ENCODE results near the gene RGS1.
A peak's percentile ranks its signal among the peaks of the same experiment; 100 is the strongest.
"Not testable (repeated sequence)": the region's sequence is repeated elsewhere in the genome, so short reads cannot be mapped to it uniquely, and the experiment has no call there.

The RGS1 gene

GRCh38 chr1:192575499-192576189 lies at the start of gene RGS1:
RGS1 (plus strand) TSS chr1:192575773; CDS start chr1:192575793, 20 bp downstream.
- DNase-seq, result peak; percentile 35

- no peak for DNase-seq
Observed at GRCh38 chr1:192527111-192527795, 48.3 kb upstream of the RGS1 start.

GRCh38 chr1:192527950-192528349 lies 47.6 kb upstream of the RGS1 start:
- no peak for DNase-seq

GRCh38 chr1:192529031-192529755 lies 46.4 kb upstream of the RGS1 start:
- no peak for DNase-seq

GRCh38 chr1:192529811-192530210 lies 45.8 kb upstream of the RGS1 start:
- DNase-seq, result no peak

GRCh38 chr1:192530254-192530653 lies 45.3 kb upstream of the RGS1 start:
- no peak for DNase-seq

GRCh38 chr1:192531037-192531703 lies 44.4 kb upstream of the RGS1 start:
- not testable (repeated sequence) for DNase-seq

- no peak for DNase-seq
Observed at GRCh38 chr1:192534666-192535065, 40.9 kb upstream of the RGS1 start.

GRCh38 chr1:192535916-192536664 lies 39.5 kb upstream of the RGS1 start:
- no peak for DNase-seq

- DNase-seq, result no peak
Observed at GRCh38 chr1:192538407-192539296, 36.9 kb upstream of the RGS1 start.

- no peak for DNase-seq
Observed at GRCh38 chr1:192539297-192540092, 36.1 kb upstream of the RGS1 start.

- no peak for DNase-seq
Observed at GRCh38 chr1:192543445-192543844, 32.1 kb upstream of the RGS1 start.

GRCh38 chr1:192545896-192546521 lies 29.6 kb upstream of the RGS1 start:
- no peak for DNase-seq

- no peak for DNase-seq
Observed at GRCh38 chr1:192546596-192547190, 28.9 kb upstream of the RGS1 start.

GRCh38 chr1:192547501-192547900 lies 28.1 kb upstream of the RGS1 start:
- no peak for DNase-seq

- no peak for DNase-seq
Observed at GRCh38 chr1:192549937-192550336, 25.6 kb upstream of the RGS1 start.

- DNase-seq, result no peak
Observed at GRCh38 chr1:192550922-192551534, 24.5 kb upstream of the RGS1 start.

GRCh38 chr1:192552760-192553191 lies 22.8 kb upstream of the RGS1 start:
- no peak for DNase-seq

GRCh38 chr1:192553741-192554140 lies 21.8 kb upstream of the RGS1 start:
- DNase-seq, result no peak

Measured in hematopoietic multipotent progenitor cell treated with erythropoietin and hydrocortisone succinate and interleukin-3 and kit ligand, for 8 days (in vitro differentiated cells).